Gastroesophageal sphincter (tissue), 3 donors: ENCODE measurements around the gene RBL2.

Experiments used
- CTCF ChIP-seq, 4 experiments: fragments of 200-600 bp in 2 of 4; fragments of 450-650 bp in 2 of 4; sonication (generic) in 1 of 4; IDR thresholded peaks; one replicate each; pipeline ENCODE4 v1.5.1; 2017 to 2019; ENCODE audit warnings: antibody characterized with exemption in 4 of 4, mild to moderate bottlenecking in 2 of 4, moderate library complexity in 2 of 4
- EP300 ChIP-seq: sonication (generic); formaldehyde crosslinking; IDR thresholded peaks from one replicate; pipeline ENCODE4 v1.6.1; 2017; ENCODE audit warnings: antibody characterized with exemption, mild to moderate bottlenecking
- POLR2A ChIP-seq, 2 donors: fragments of 450-650 bp; IDR thresholded peaks; one replicate each; pipeline ENCODE4 v1.6.1; 2017; ENCODE audit warnings: antibody characterized with exemption in 2 of 2, mild to moderate bottlenecking in 2 of 2, moderate library complexity in 1 of 2

DNA sequence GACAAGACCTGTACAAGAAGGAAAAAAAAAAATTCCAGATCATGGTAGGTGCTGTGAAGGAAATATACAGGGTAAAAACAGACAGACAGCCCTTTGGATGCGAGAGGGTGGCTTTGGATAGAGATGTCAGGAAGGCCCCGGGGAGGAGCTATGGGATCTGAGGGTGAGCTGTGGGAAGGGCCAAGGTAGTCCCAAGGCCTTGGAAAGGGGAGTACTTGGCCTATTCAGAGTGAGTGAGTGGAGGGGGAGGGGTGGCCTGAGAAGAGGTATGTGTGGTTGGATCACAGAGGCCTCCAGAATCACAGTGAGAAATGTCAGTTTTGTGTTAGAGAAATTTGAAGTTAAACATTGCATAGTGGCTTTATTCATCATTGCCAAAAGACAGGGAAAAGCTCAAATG, 99.9 kb downstream of the RBL2 start:
- TF ChIP-seq EP300 (no peak), POLR2A (IDR thresholded peaks at IDR 0.05) (no peak), CTCF (IDR thresholded peaks at IDR 0.05) (no peak)
